ENCODE measurements around the gene PDHA1. TPM values are rescaled to one million over a fixed set of nuclear protein-coding genes. Genes with fewer than 3 reads are reported as not detected.

PDHA1 gene
- 84.1 TPM for total RNA-seq

GRCh38 chrX:19343535-19344408 lies at the start of gene PDHA1:
Gene PDHA1, plus strand, starts transcription at chrX:19343927. Its CDS starts 111 bp downstream, at chrX:19344038.

Other genes with a start within 250 kb of the PDHA1 start
- 12.8 TPM for gene ADGRG2, start 221.5 kb upstream of the PDHA1 start, total RNA-seq
- 0.49 TPM for gene MAP3K15, start 171.6 kb downstream of the PDHA1 start, total RNA-seq